T-cell (primary cell): ENCODE measurements around the gene DMXL2. TPM values are rescaled to one million over a fixed set of nuclear protein-coding genes. Genes with fewer than 3 reads are reported as not detected.
"Not testable (repeated sequence)": the region's sequence is repeated elsewhere in the genome, so short reads cannot be mapped to it uniquely, and the experiment has no call there.

Source experiments
- ATAC-seq, 4 experiments: fragments of 200-7000 bp in 3 of 4; fragments of 150-1000 bp in 1 of 4; cut with Tn5 transposase; replicated peaks in 1 of 4; 1 replicate in 3 of 4; 2 replicates in 1 of 4; pipeline ENCODE4 v1.10.0; 2021; ENCODE audit warnings: moderate library complexity in 3 of 4, mild to moderate bottlenecking in 2 of 4, moderate number of reproducible peaks in 1 of 4
- CTCF ChIA-PET, 2 donors: fragments of 300-600 bp; sonication (Branson Sonifier 250); formaldehyde crosslinking; loops; one replicate each; lab custom pipeline; 2022; ENCODE audit warnings: antibody characterized with exemption in 2 of 2; lab: Charles Lee
- POLR2A ChIA-PET, 2 donors: fragments of 300-600 bp; sonication (Branson Sonifier 250); formaldehyde crosslinking; loops; one replicate each; lab custom pipeline; 2022; ENCODE audit warnings: antibody characterized with exemption in 2 of 2; lab: Charles Lee
- DNase-seq, 35 experiments: peaks; one replicate each; pipeline versions ENCODE4 v3.0.0 to v3.0.0-alpha.2; 2013 to 2023
- H3K27ac ChIP-seq: one replicate; pipeline ENCODE4 v1.5.1; 2013; ENCODE audit warnings: low read length
- H3K27me3 ChIP-seq, 2 experiments: replicated peaks in 1 of 2; 1 replicate in 1 of 2; 2 replicates in 1 of 2; pipeline versions ENCODE4 v1.6.1 to v1.7.0; 2013; ENCODE audit warnings: low read length in 1 of 2, mixed read lengths in 1 of 2; ENCODE audit not compliant: control insufficient read depth in 2 of 2, insufficient read depth in 2 of 2; ENCODE audit errors: extremely low read depth in 1 of 2
- H3K36me3 ChIP-seq, 2 donors: 1 replicate in 1 of 2; 2 replicates in 1 of 2; pipeline versions ENCODE4 v1.6.1 to v1.7.0; 2013; ENCODE audit warnings: low read length in 1 of 2; ENCODE audit not compliant: control insufficient read depth in 2 of 2, insufficient read depth in 1 of 2; ENCODE audit errors: extremely low read depth in 1 of 2
- H3K4me1 ChIP-seq, 2 experiments: 1 replicate in 1 of 2; 2 replicates in 1 of 2; pipeline versions ENCODE4 v1.6.1 to v1.7.0; 2013; ENCODE audit warnings: low read length in 2 of 2, mixed read lengths in 1 of 2; ENCODE audit not compliant: insufficient read depth in 2 of 2, control insufficient read depth in 1 of 2; ENCODE audit errors: extremely low read depth in 1 of 2
- H3K4me3 ChIP-seq, 2 donors: 1 replicate in 1 of 2; 2 replicates in 1 of 2; pipeline versions ENCODE4 v1.5.1 to v1.7.0; 2013; ENCODE audit warnings: mild to moderate bottlenecking in 2 of 2, low read length in 1 of 2, moderate library complexity in 1 of 2; ENCODE audit not compliant: control insufficient read depth in 1 of 2; ENCODE audit errors: extremely low read depth in 1 of 2
- H3K9me3 ChIP-seq: 2 replicates; pipeline ENCODE4 v1.7.0; 2013
- H3K27ac Mint-ChIP-seq, 2 donors: one replicate each; pipeline ENCODE4 v1.8.0; 2020 to 2021; ENCODE audit warnings: mild to moderate bottlenecking in 2 of 2, mixed read lengths in 2 of 2
- H3K27me3 Mint-ChIP-seq, 2 donors: one replicate each; pipeline ENCODE4 v1.8.0; 2021 to 2022; ENCODE audit warnings: mixed read lengths in 2 of 2
- H3K36me3 Mint-ChIP-seq: one replicate; pipeline ENCODE4 v1.8.0; 2021; ENCODE audit warnings: mixed read lengths
- H3K4me1 Mint-ChIP-seq, 3 donors: one replicate each; pipeline ENCODE4 v1.8.0; 2020 to 2022; ENCODE audit warnings: mixed read lengths in 3 of 3, mild to moderate bottlenecking in 1 of 3
- H3K4me3 Mint-ChIP-seq, 3 donors: one replicate each; pipeline ENCODE4 v1.8.0; 2020 to 2022; ENCODE audit warnings: mild to moderate bottlenecking in 3 of 3, mixed read lengths in 3 of 3, moderate library complexity in 3 of 3
- H3K9me3 Mint-ChIP-seq, 3 donors: one replicate each; pipeline ENCODE4 v1.8.0; 2020 to 2022; ENCODE audit warnings: mixed read lengths in 3 of 3
- WGBS: methylation state at CpG from one replicate; pipeline ENCODE4 v1.1.5; 2013; ENCODE audit warnings: missing lambda C conversion rate; ENCODE audit not compliant: insufficient coverage; 5-methylcytosine and 5-hydroxymethylcytosine counted together
- total RNA-seq, 35 experiments: library from RNA in 6 of 35; stranded (reverse) in 6 of 35; fragments of 120-200 nt in 1 of 35; gene quantifications; one replicate each; pipeline versions ENCODE4 v1.2.1 to v1.2.4 and lab custom pipeline; 2013 to 2026

Gene DMXL2
- total RNA-seq, 5 donors from 2014 or later (not counting 1 experiment from before 2014, with no cell fraction given) = 3.2 to 6.1 (median 4.6) TPM

DNA sequence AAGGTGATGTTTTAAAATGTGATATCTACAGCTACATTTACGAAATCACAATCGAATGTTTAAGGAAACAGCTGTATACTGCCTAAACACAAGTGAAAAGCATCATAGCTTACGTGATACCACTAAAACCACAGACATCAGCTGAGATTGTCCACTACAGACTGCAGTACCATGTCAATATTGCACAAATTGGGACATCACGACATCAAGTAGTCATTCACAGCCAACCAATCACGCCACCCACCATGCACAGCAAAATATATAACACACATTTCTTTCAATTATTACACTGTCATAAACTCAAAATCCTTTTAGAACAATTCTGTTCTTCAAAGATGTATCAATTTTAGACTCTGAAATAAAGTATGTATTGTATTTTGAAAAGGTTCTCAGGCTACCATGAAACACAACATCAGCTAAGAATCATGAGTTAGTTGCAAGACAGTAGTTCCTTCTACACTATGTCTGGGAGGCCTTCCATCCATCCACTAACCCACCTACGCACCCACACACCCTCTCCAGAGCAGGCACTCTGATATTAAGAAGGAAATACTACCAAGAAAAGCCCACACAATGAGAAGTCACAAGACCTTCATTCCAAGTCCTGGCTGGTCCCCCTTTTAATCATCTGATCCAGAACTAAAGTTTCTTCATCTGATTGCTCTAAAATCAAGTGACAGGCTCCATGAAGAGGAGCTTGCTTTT lies 3.1 kb downstream of the DMXL2 start:
- Mint-ChIP-seq H3K36me3 (no peaks in the 10 kb centered on the region), H3K4me3 (no peak overlapping the region), H3K27me3 (peaks cover 0 to 4% of the 10 kb centered on the region in 2 donors), H3K4me1 (peaks cover 16 to 20% (median 17%) of the 10 kb centered on the region in 3 donors), H3K9me3 (no peaks in the 10 kb centered on the region), H3K27ac (no peak overlapping the region)
- no peaks in the 10 kb centered on the region for H3K36me3 ChIP-seq
- H3K27me3 ChIP-seq = peaks cover 0 to 7% of the 10 kb centered on the region in 2 experiments
- no peak overlapping the region for H3K4me3 ChIP-seq
- DNase-seq = no peak
- ChIA-PET POLR2A (no interaction called here), CTCF (no interaction called here)
- no peak overlapping the region for H3K27ac ChIP-seq
- 81% methylated on average over 5 of the region's 6 CpGs for WGBS
- ATAC-seq = no peak
- H3K4me1 ChIP-seq = peaks cover 8 to 15% of the 10 kb centered on the region in 2 experiments
- H3K9me3 ChIP-seq = no peaks in the 10 kb centered on the region

DNA sequence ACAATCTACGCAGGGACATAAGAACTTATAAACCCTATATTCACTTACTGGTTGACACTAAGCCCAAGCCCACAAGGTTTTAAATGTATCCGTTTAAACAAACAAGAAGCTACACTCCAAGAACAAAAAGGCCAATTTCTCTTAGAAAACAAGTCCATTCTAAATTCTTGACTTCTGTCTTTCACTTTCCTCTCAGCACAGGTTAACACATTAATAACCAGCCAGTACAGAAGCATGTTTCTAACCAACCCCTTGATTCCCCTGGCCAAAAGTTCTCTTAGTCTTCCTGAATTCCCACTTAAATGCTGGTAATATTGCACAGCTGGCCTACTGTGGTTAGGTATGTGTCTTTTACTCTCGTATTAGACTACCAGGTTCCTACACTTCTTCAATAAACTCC lies 4.7 kb downstream of the DMXL2 start:
- no peak overlapping the region for H3K27ac ChIP-seq
- 57% methylated on average over 1 of the region's 3 CpGs for WGBS
- CTCF ChIA-PET = no interaction called here
- POLR2A ChIA-PET = no interaction called here
- H3K27ac Mint-ChIP-seq = no peak overlapping the region
- peaks cover 0 to 10% of the 10 kb centered on the region in 2 experiments for H3K4me1 ChIP-seq
- no peaks in the 10 kb centered on the region for H3K27me3 Mint-ChIP-seq
- peaks cover 0 to 7% of the 10 kb centered on the region in 2 experiments for H3K27me3 ChIP-seq
- H3K4me1 Mint-ChIP-seq = peaks cover 5 to 13% (median 11%) of the 10 kb centered on the region in 3 donors
- DNase-seq = no peak
- H3K36me3 ChIP-seq = no peaks in the 10 kb centered on the region
- H3K4me3 Mint-ChIP-seq = no peak overlapping the region
- H3K36me3 Mint-ChIP-seq = no peaks in the 10 kb centered on the region
- ATAC-seq = no peak
- no peaks in the 10 kb centered on the region for H3K9me3 ChIP-seq
- H3K4me3 ChIP-seq = no peak overlapping the region
- peaks cover 0 to 4% (median 4%) of the 10 kb centered on the region in 3 donors for H3K9me3 Mint-ChIP-seq

DNA sequence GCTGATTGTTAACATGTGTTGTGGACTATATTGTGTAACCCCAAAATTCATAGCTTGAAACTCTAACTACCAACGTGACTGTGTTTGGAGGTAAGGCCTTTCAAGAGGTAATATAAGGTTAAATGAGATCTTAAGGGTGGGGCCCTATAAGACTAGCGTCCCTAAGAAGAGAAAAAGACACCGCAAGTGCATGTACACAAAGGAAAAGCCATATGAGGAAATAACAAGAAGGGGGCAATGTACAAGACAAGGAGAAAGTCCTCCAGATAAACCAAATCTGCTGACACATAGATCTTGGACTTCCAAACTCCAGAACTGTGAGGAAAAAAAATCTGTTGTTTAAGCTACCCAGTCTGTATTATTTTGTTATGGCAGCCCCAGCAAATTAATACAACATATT lies 8.6 kb downstream of the DMXL2 start:
- H3K36me3 Mint-ChIP-seq = no peaks in the 10 kb centered on the region

DNA sequence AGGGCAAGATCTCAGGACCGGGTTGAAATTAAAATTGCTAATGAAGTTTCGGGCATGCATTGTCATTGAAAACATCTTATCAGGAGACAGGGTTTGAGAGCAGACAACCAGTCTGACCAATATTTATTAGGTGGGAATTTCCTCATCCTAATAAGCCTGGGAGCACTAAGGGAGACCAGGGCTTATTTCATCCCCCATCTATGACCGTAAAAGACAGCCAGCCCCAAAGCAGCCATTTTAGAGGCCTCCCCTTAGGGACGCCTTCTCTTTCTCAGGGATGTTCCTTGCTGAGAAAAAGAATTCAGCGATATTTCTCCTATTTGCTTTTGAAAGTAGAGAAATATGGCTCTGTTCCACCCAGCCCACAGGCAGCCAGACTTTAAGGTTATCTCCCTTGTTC lies 9.9 kb downstream of the DMXL2 start:
- H3K27me3 ChIP-seq, H3K36me3 ChIP-seq, H3K4me1 ChIP-seq, H3K27ac Mint-ChIP-seq, H3K4me1 Mint-ChIP-seq, H3K36me3 Mint-ChIP-seq, ATAC-seq, H3K27me3 Mint-ChIP-seq, H3K27ac ChIP-seq, POLR2A ChIA-PET, H3K4me3 ChIP-seq, H3K4me3 Mint-ChIP-seq, H3K9me3 ChIP-seq, CTCF ChIA-PET, DNase-seq: not testable (repeated sequence)
- no CpG with 5 or more reads among the region's 5 CpGs for WGBS
- peaks cover 0 to 13% (median 12%) of the 10 kb centered on the region in 3 donors for H3K9me3 Mint-ChIP-seq

More for the DNA sequence above, 8.6 kb downstream of the DMXL2 start:
- DNase-seq (no peak), ATAC-seq (no peak)
- CTCF ChIA-PET = interaction anchor here in 1 of 2 donors (0.7 kb wide), 1 partner anchor 164 kb away, joined by 3 read pairs; no protein-coding TSS in a partner anchor
- no peaks in the 10 kb centered on the region for H3K9me3 ChIP-seq
- H3K27me3 Mint-ChIP-seq = no peaks in the 10 kb centered on the region
- no peaks in the 10 kb centered on the region for H3K36me3 ChIP-seq
- H3K4me1 ChIP-seq = no peaks in the 10 kb centered on the region
- H3K27ac ChIP-seq = no peak overlapping the region
- no peaks in the 10 kb centered on the region for H3K4me1 Mint-ChIP-seq
- no peak overlapping the region for H3K27ac Mint-ChIP-seq
- H3K9me3 Mint-ChIP-seq = peaks cover 0 to 13% (median 12%) of the 10 kb centered on the region in 3 donors
- POLR2A ChIA-PET = no interaction called here
- H3K4me3 ChIP-seq = no peak overlapping the region
- no peak overlapping the region for H3K4me3 Mint-ChIP-seq
- whole genome bisulfite sequencing = 83% methylated on average over 1 of the region's 3 CpGs
- no peaks in the 10 kb centered on the region for H3K27me3 ChIP-seq

DNA sequence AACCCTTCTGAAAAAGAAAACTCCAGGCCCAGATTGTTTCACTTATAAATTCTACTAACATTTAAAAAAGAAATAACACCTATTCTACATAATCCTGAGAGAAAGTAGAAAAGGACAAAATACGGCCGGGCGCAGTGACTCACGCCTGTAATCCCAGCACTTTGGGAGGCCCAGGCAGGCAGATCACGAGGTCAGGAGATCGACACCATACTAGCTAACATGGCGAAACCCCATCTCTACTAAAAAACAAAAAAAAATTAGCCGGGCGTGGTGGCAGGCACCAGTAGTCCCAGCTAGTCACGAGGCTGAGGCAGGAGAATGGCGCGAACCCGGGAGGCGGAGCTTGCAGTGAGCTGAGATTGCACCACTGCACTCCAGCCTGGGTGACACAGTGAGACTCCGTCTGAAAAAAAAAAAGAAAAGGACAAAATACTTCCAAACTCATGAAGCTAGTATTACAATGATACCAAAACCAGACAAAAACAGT lies 19.1 kb downstream of the DMXL2 start:
- H3K27ac Mint-ChIP-seq, H3K9me3 Mint-ChIP-seq, H3K4me1 Mint-ChIP-seq, H3K36me3 ChIP-seq, H3K27ac ChIP-seq, DNase-seq, H3K4me3 Mint-ChIP-seq, H3K36me3 Mint-ChIP-seq, H3K27me3 ChIP-seq, H3K9me3 ChIP-seq, CTCF ChIA-PET, H3K4me3 ChIP-seq, POLR2A ChIA-PET, H3K4me1 ChIP-seq, ATAC-seq: not testable (repeated sequence)
- peaks cover 9 to 14% of the 10 kb centered on the region in 2 donors for H3K27me3 Mint-ChIP-seq
- 88% methylated on average over 6 of the region's 15 CpGs for WGBS

DNA sequence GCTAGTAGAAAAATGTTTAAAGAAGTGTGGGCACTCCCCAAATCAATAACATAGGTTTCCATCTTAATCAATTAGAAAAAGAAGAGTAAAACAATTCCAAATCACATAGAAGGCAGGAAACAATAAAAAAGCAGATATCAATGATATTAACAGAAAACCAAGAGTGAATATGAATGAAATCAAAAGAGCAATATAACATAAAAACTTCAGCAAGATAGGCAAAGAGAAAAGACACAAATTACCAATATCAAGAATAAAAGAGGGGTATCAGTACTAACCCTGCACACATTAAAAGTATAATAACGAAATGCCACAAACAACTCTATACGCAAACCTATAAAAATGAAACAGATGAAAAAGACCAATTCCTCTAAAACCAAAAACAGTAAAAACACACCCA lies 19.6 kb downstream of the DMXL2 start:
- ATAC-seq (no peak), DNase-seq (no peak)
- Mint-ChIP-seq H3K4me3 (no peak overlapping the region), H3K36me3 (no peaks in the 10 kb centered on the region), H3K9me3 (peaks cover 0 to 3% (median 0%) of the 10 kb centered on the region in 3 donors), H3K27ac (no peak overlapping the region), H3K4me1 (no peaks in the 10 kb centered on the region), H3K27me3 (peaks cover 9 to 14% of the 10 kb centered on the region in 2 donors)
- Histone ChIP-seq H3K36me3 (no peaks in the 10 kb centered on the region), H3K4me3 (no peak overlapping the region), H3K9me3 (no peaks in the 10 kb centered on the region), H3K27ac (no peak overlapping the region), H3K27me3 (no peaks in the 10 kb centered on the region), H3K4me1 (no peaks in the 10 kb centered on the region)
- ChIA-PET POLR2A (no interaction called here), CTCF (no interaction called here)
- WGBS = no CpG with 5 or more reads among the region's 2 CpGs
